Right atrium auricular region (tissue), 2 donors: ENCODE results near the gene PDE8B. TPM values are rescaled to one million over a fixed set of nuclear protein-coding genes. Genes with fewer than 3 reads are reported as not detected.
A peak's percentile ranks its signal among the peaks of the same experiment; 100 is the strongest.

Experiments
- DNase-seq: peaks from one replicate; pipeline ENCODE4 v3.0.0-alpha.2; 2019; ENCODE audit warnings: low spot score
- H3K27ac ChIP-seq, 2 donors: fragments of 200-600 bp; sonication (generic); 1 replicate in 1 of 2; 2 replicates in 1 of 2; pipeline ENCODE4 v1.5.1; 2016 to 2019
- H3K27me3 ChIP-seq, 2 donors: fragments of 200-600 bp; sonication (generic); one replicate each; pipeline versions ENCODE4 v1.5.1 to v1.6.0; 2017 to 2019
- H3K36me3 ChIP-seq: fragments of 200-600 bp; sonication (generic); one replicate; pipeline ENCODE4 v1.5.1; 2016
- H3K4me1 ChIP-seq, 2 donors: fragments of 200-600 bp; sonication (generic); one replicate each; pipeline versions ENCODE4 v1.5.1 to v1.6.0; 2017 to 2019
- H3K4me3 ChIP-seq, 2 donors: fragments of 200-600 bp; sonication (generic); 1 replicate in 1 of 2; 2 replicates in 1 of 2; pipeline ENCODE4 v1.5.1; 2017 to 2019; ENCODE audit warnings: mild to moderate bottlenecking in 1 of 2, moderate library complexity in 1 of 2
- H3K9me3 ChIP-seq, 2 donors: fragments of 200-600 bp; sonication (generic); one replicate each; pipeline ENCODE4 v1.5.1; 2019
- CTCF ChIP-seq, 2 donors: fragments of 200-600 bp; sonication (generic); IDR thresholded peaks; one replicate each; pipeline ENCODE4 v1.5.1; 2019; ENCODE audit warnings: antibody characterized with exemption in 2 of 2
- total RNA-seq, 2 donors: library from RNA; depleted of rRNA; stranded (reverse); fragments of >200 nt; gene quantifications; one replicate each; pipeline ENCODE4 v1.1.0, GENCODE V29; 2016

Gene PDE8B
- total RNA-seq, 2 donors from 2014 or later: 22.2 to 64.5 TPM

GRCh38 chr5:77208507-77209163, 1.8 kb upstream of the PDE8B start:
- H3K36me3 ChIP-seq: no peaks in the 10 kb centered on the region
- H3K27me3 ChIP-seq: no peaks in the 10 kb centered on the region
- H3K4me1 ChIP-seq: peaks cover 0 to 15% of the 10 kb centered on the region in 2 donors
- no peak for TF ChIP-seq CTCF (IDR thresholded peaks at IDR 0.05)
- no peak overlapping the region for H3K4me3 ChIP-seq
- no peaks in the 10 kb centered on the region for H3K9me3 ChIP-seq
- H3K27ac ChIP-seq: peak overlapping the region in 1 of 2 donors; percentile 83
- DNase-seq: no peak

GRCh38 chr5:77209495-77210090, 887 bp upstream of the PDE8B start:
- peaks cover 0 to 21% of the 10 kb centered on the region in 2 donors for H3K4me1 ChIP-seq
- H3K27ac ChIP-seq: peak overlapping the region; percentile 66 to 83
- no peak for TF ChIP-seq CTCF (IDR thresholded peaks at IDR 0.05)
- H3K27me3 ChIP-seq: no peaks in the 10 kb centered on the region
- DNase-seq: no peak
- no peaks in the 10 kb centered on the region for H3K36me3 ChIP-seq
- H3K4me3 ChIP-seq: peak overlapping the region in 1 of 2 donors; percentile 69
- no peaks in the 10 kb centered on the region for H3K9me3 ChIP-seq

GRCh38 chr5:77210964-77211690, 647 bp downstream of the PDE8B start:
- no peak for DNase-seq
- Histone ChIP-seq H3K27ac (peak overlapping the region; percentile 66 to 83), H3K27me3 (no peaks in the 10 kb centered on the region), H3K9me3 (no peaks in the 10 kb centered on the region), H3K4me1 (peaks cover 0 to 21% of the 10 kb centered on the region in 2 donors), H3K4me3 (peak overlapping the region; percentile 62 to 69), H3K36me3 (no peaks in the 10 kb centered on the region)
- no peak for TF ChIP-seq CTCF (IDR thresholded peaks at IDR 0.05)

- TF ChIP-seq CTCF (IDR thresholded peaks at IDR 0.05): no peak
- Histone ChIP-seq H3K27me3 (no peaks in the 10 kb centered on the region), H3K36me3 (no peaks in the 10 kb centered on the region), H3K4me3 (peak overlapping the region; percentile 62 to 69), H3K27ac (peak overlapping the region; percentile 66 to 83), H3K9me3 (no peaks in the 10 kb centered on the region), H3K4me1 (peaks cover 0 to 21% of the 10 kb centered on the region in 2 donors)
- no peak for DNase-seq
Measured at GRCh38 chr5:77211691-77212047, 1.2 kb downstream of the PDE8B start.

GRCh38 chr5:77213601-77214000, 3.1 kb downstream of the PDE8B start:
- Histone ChIP-seq H3K9me3 (no peaks in the 10 kb centered on the region), H3K4me3 (no peak overlapping the region), H3K27ac (no peak overlapping the region), H3K27me3 (no peaks in the 10 kb centered on the region), H3K4me1 (peaks cover 0 to 25% of the 10 kb centered on the region in 2 donors), H3K36me3 (no peaks in the 10 kb centered on the region)
- DNase-seq: no peak
- no peak for TF ChIP-seq CTCF (IDR thresholded peaks at IDR 0.05)
